Heart right ventricle (tissue), 16 donors: Measurements from ENCODE around the gene NDUFS2. TPM values are rescaled to one million over a fixed set of nuclear protein-coding genes. Genes with fewer than 3 reads are reported as not detected.
A peak's percentile ranks its signal among the peaks of the same experiment; 100 is the strongest.

Source experiments
- ATAC-seq, 8 donors: fragments of 200-7000 bp; cut with Tn5 transposase; one replicate each; pipeline ENCODE4 v1.9.1; 2020; ENCODE audit warnings: mild to moderate bottlenecking in 8 of 8, moderate library complexity in 8 of 8, moderate number of reproducible peaks in 1 of 8
- DNase-seq, 2 donors: peaks; one replicate each; pipeline ENCODE4 v3.0.0-alpha.2; 2020
- H3K27ac ChIP-seq, 10 donors: fragments of 200-600 bp; sonication (generic) in 2 of 10; one replicate each; pipeline versions ENCODE4 v1.5.0 to v1.8.0; 2020 to 2022; ENCODE audit warnings: mild to moderate bottlenecking in 3 of 10
- H3K27me3 ChIP-seq, 7 donors: fragments of 200-600 bp; one replicate each; pipeline ENCODE4 v1.8.0; 2021 to 2022; ENCODE audit warnings: mild to moderate bottlenecking in 2 of 7
- H3K36me3 ChIP-seq, 9 donors: fragments of 200-600 bp; sonication (generic) in 1 of 9; one replicate each; pipeline versions ENCODE4 v1.5.0 to v1.8.0; 2020 to 2022; ENCODE audit warnings: mild to moderate bottlenecking in 2 of 9
- H3K4me1 ChIP-seq, 9 donors: fragments of 200-600 bp; sonication (generic) in 1 of 9; one replicate each; pipeline versions ENCODE4 v1.5.0 to v1.8.0; 2020 to 2022; ENCODE audit warnings: mild to moderate bottlenecking in 4 of 9
- H3K4me3 ChIP-seq, 10 donors: fragments of 200-600 bp; sonication (generic) in 2 of 10; one replicate each; pipeline versions ENCODE4 v1.5.0 to v1.8.0; 2020 to 2022; ENCODE audit warnings: mild to moderate bottlenecking in 7 of 10, moderate library complexity in 2 of 10
- H3K9me3 ChIP-seq, 11 donors: fragments of 200-600 bp in 10 of 11; sonication (generic) in 2 of 11; one replicate each; pipeline versions ENCODE4 v1.5.0 to v1.8.0; 2013 to 2022; ENCODE audit warnings: mild to moderate bottlenecking in 2 of 11, control low read depth in 1 of 11, moderate library complexity in 1 of 11
- WGBS, 2 donors: extraction: QIAGEN DNeasy Blood & Tissue Kit; methylation state at CpG; one replicate each; pipeline ENCODE4 v1.1.7; 2013; ENCODE audit warnings: inconsistent platforms in 1 of 2; 5-methylcytosine and 5-hydroxymethylcytosine counted together
- intact Hi-C, 10 donors: fragments of 100-400 bp; cut with DNase I; formaldehyde crosslinking; loops; one replicate each; pipeline versions ENCODE4 v1.11.1 to v1.14.2; 2022
- polyA plus RNA-seq, 2 donors: library from polyadenylated mRNA; stranded (reverse); fragments of 200-250 nt; gene quantifications; one replicate each; pipeline ENCODE4 v1.2.3, GENCODE V29; 2013
- total RNA-seq, 10 donors: library from RNA; stranded (reverse); fragmentation: NEBNext Ultra II Directional in 3 of 10; extraction: Animal tissue kit (Norgen Biotek cat#: 25700) in 3 of 10; gene quantifications; one replicate each; pipeline versions ENCODE4 v1.2.1 to v1.2.4, GENCODE V29; 2021 to 2023
- TF ChIP-seq, protein P1 (sequence below), 9 donors: fragments of 200-600 bp; sonication (generic) in 2 of 9; IDR thresholded peaks; one replicate each; pipeline versions ENCODE4 v1.5.0 to v1.8.0; 2021 to 2022; ENCODE audit warnings: antibody characterized with exemption in 9 of 9, mild to moderate bottlenecking in 5 of 9, moderate library complexity in 1 of 9
- donor health status: Arrhythmogenic right ventricular cardiomyopathy.
- donor health status: ischemic (EF 13 %, LVEDD 7.1; RV severe dilation, severe dysfunction).
- donor health status: healthy with polysubstance abuse.
- donor health status: DM: no; HTN: yes; CAD: no.
- donor health status: DM: no; HTN: no; CAD: no.
- donor health status: ischemic (EF 25% LVEDD 6.9; RV normal size, moderate dysfunction).
- donor health status: ischemic (EF 25% LVEDD 5.7; RV mildly dilated, moderate dysfunction).
- donor health status: healthy.
- donor health status: DM: yes; HTN: yes; CAD: no.
- donor health status: Ischemic cardiomyopathy.
- donor health status: ischemic (EF 35%, LVEDD 5.7; RV mildly dilated, moderate dysfunction).
- donor health status: nonischemic (EF 11% LVEDD 7.7; RV severe dilation, severe dysfunction).
- donor health status: DM: yes; HTN: yes; CAD: no.
- donor health status: PGD.
- donor health status: ischemic (EF 29% LVEDD 5.4; RV normal size, mild dysfunction).
- donor health status: nonischemic (EF 23%, LVEDD 6.1; RV moderate dilation, normal function).

The NDUFS2 gene
- total and polyA plus RNA-seq, 12 donors: 121 to 370 (median 309) TPM

GRCh38 chr1:161206411-161207140 is 4.4 kb downstream of the NDUFS2 start:
- TF ChIP-seq, protein P1, sequence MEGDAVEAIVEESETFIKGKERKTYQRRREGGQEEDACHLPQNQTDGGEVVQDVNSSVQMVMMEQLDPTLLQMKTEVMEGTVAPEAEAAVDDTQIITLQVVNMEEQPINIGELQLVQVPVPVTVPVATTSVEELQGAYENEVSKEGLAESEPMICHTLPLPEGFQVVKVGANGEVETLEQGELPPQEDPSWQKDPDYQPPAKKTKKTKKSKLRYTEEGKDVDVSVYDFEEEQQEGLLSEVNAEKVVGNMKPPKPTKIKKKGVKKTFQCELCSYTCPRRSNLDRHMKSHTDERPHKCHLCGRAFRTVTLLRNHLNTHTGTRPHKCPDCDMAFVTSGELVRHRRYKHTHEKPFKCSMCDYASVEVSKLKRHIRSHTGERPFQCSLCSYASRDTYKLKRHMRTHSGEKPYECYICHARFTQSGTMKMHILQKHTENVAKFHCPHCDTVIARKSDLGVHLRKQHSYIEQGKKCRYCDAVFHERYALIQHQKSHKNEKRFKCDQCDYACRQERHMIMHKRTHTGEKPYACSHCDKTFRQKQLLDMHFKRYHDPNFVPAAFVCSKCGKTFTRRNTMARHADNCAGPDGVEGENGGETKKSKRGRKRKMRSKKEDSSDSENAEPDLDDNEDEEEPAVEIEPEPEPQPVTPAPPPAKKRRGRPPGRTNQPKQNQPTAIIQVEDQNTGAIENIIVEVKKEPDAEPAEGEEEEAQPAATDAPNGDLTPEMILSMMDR (IDR thresholded peaks at IDR 0.05): no peak
- DNase-seq: peak in 1 of 2 donors; percentile 74
- Histone ChIP-seq H3K27me3 (no peaks in the 10 kb centered on the region), H3K36me3 (peaks cover 0 to 83% (median 48%) of the 10 kb centered on the region in 9 donors), H3K4me1 (peaks cover 15 to 82% (median 66%) of the 10 kb centered on the region in 9 donors), H3K27ac (peak overlapping the region; percentile 67 to 100 (median 83)), H3K9me3 (no peaks in the 10 kb centered on the region), H3K4me3 (no peak overlapping the region)
- 65 to 72% methylated on average over 12 of the region's 12 CpGs for WGBS, 2 donors
- intact Hi-C loops: loop anchor here in 2 of 10 donors (5.0 kb wide), 1 partner anchor 176 kb away; no protein-coding TSS in a partner anchor
- peak in 6 of 8 donors; percentile 1 to 30 (median 12) for ATAC-seq

DNA sequence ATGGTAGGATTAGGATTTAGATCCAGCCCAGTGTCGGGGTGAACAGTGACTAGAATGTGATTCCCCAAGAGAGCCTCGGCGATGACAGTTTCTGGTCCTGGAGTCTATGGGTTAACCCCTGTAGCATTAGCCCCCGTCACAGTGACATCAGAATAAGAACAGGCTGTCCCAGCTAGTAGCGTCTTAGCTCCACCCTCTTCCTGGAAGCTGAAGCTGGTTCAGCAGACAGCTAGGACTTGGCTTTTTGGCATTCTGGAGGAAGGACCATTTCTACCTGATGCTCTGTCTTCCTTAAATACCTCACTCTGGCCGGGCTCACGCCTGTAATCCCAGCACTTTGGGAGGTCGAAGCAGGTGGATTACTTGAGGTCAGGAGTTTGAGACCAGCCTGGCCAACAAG is 5.0 kb downstream of the NDUFS2 start:
- TF ChIP-seq, protein P1 (IDR thresholded peaks at IDR 0.05): no peak
- Histone ChIP-seq H3K27ac (peak overlapping the region; percentile 67 to 100 (median 83)), H3K27me3 (no peaks in the 10 kb centered on the region), H3K4me3 (peak overlapping the region in 2 of 10 donors; percentile 15 to 18), H3K9me3 (no peaks in the 10 kb centered on the region), H3K4me1 (peaks cover 15 to 78% (median 66%) of the 10 kb centered on the region in 9 donors), H3K36me3 (peaks cover 0 to 89% (median 54%) of the 10 kb centered on the region in 9 donors)
- intact Hi-C loops: loop anchor here in 2 of 10 donors (5.0 kb wide), 1 partner anchor 175 kb away; no protein-coding TSS in a partner anchor
- peak; percentile 40 to 88 (median 73) for ATAC-seq
- DNase-seq: peak in 1 of 2 donors; percentile 77
- WGBS, 2 donors: 53 to 56% methylated on average over 8 of the region's 8 CpGs

GRCh38 chr1:161209790-161210409 is 7.7 kb downstream of the NDUFS2 start:
- Histone ChIP-seq H3K9me3 (no peaks in the 10 kb centered on the region), H3K27me3 (no peaks in the 10 kb centered on the region), H3K4me1 (peaks cover 6 to 72% (median 45%) of the 10 kb centered on the region in 9 donors), H3K36me3 (peaks cover 0 to 100% (median 75%) of the 10 kb centered on the region in 9 donors), H3K4me3 (no peak overlapping the region), H3K27ac (peak overlapping the region in 4 of 10 donors; percentile 86 to 100 (median 98))
- WGBS, 2 donors: 34 to 39% methylated on average over 11 of the region's 11 CpGs
- peak; percentile 52 to 78 (median 68) for ATAC-seq
- intact Hi-C loops: loop anchor here in 5 of 10 donors (2.0 to 5.0 kb wide), 3 partner anchors 17 to 172 kb away; no protein-coding TSS in a partner anchor
- peak; percentile 68 to 83 for DNase-seq
- TF ChIP-seq, protein P1 (IDR thresholded peaks at IDR 0.05): peak; percentile 76 to 88 (median 86)

DNA sequence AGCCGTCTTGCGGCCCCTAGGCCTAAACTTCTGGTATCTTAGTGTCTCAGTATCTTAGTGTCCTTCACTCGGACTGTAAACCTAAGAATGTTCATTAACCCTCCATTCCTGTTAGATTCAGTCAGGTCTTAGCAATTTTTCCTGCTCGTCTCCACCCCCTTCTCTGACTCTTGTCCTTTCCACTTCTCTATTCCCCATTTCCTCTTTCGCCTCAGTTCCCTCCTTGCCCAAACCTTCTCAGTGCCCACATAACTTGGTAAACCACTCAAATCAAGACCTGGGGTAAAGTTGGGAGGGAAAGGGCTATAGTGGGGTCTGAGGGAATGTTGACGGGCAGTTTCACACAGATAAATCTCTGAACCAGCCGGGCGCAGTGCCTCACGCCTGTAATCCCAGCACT is 12.2 kb downstream of the NDUFS2 start:
- H3K4me3 ChIP-seq: peak overlapping the region in 2 of 10 donors; percentile 32 to 62
- H3K9me3 ChIP-seq: no peaks in the 10 kb centered on the region
- ATAC-seq: peak in 3 of 8 donors; percentile 15 to 39 (median 19)
- WGBS, 2 donors: 91 to 92% methylated on average over 9 of the region's 9 CpGs
- peaks cover 0 to 65% (median 11%) of the 10 kb centered on the region in 9 donors for H3K4me1 ChIP-seq
- H3K27ac ChIP-seq: peak overlapping the region in 7 of 10 donors; percentile 41 to 95 (median 53)
- H3K36me3 ChIP-seq: peaks cover 0 to 77% (median 51%) of the 10 kb centered on the region in 9 donors
- TF ChIP-seq, protein P1 (IDR thresholded peaks at IDR 0.05): no peak
- H3K27me3 ChIP-seq: no peaks in the 10 kb centered on the region
- DNase-seq: no peak
- intact Hi-C loops: loop anchor here in 2 of 10 donors (5.0 kb wide), 2 partner anchors 163 to 168 kb away; no protein-coding TSS in a partner anchor
